ENCODE measurements around the gene TRMO.
A peak's percentile ranks its signal among the peaks of the same experiment; 100 is the strongest.

TRMO gene

GRCh38 chr9:97921959-97922724, at the start of gene TRMO:
TRMO (minus strand) TSS chr9:97922500; CDS start chr9:97922493, 7 bp downstream.
- peak within 1 kb of the TSS; percentile 66 for H3K4me3 ChIP-seq (ENCODE audit: control insufficient read depth, low read depth, low read length)
- peak; percentile 47 for TF ChIP-seq CTCF (conservative IDR thresholded peaks at IDR 0.05; ENCODE audit: control insufficient read depth, insufficient read depth, low read depth, low read length)
- peak; percentile 99 for DNase-seq (ENCODE audit: low read depth)

GRCh38 chr9:97970165-97970564, 47.9 kb upstream of the TRMO start:
- TF ChIP-seq CTCF (conservative IDR thresholded peaks at IDR 0.05; ENCODE audit: control insufficient read depth, insufficient read depth, low read depth, low read length) = no peak
- H3K4me3 ChIP-seq (ENCODE audit: control insufficient read depth, low read depth, low read length) = no peak overlapping the region
- DNase-seq (ENCODE audit: low read depth) = no peak

- no peak for TF ChIP-seq CTCF (conservative IDR thresholded peaks at IDR 0.05; ENCODE audit: control insufficient read depth, insufficient read depth, low read depth, low read length)
- no peak for DNase-seq (ENCODE audit: low read depth)
- H3K4me3 ChIP-seq (ENCODE audit: control insufficient read depth, low read depth, low read length) = no peak overlapping the region
These were observed 46.7 kb upstream of the TRMO start for GRCh38 chr9:97969014-97969413.

GRCh38 chr9:97966493-97966892, 44.2 kb upstream of the TRMO start:
- no peak for DNase-seq (ENCODE audit: low read depth)
- H3K4me3 ChIP-seq (ENCODE audit: control insufficient read depth, low read depth, low read length) = no peak overlapping the region
- no peak for TF ChIP-seq CTCF (conservative IDR thresholded peaks at IDR 0.05; ENCODE audit: control insufficient read depth, insufficient read depth, low read depth, low read length)

- no peak overlapping the region for H3K4me3 ChIP-seq (ENCODE audit: control insufficient read depth, low read depth, low read length)
- TF ChIP-seq CTCF (conservative IDR thresholded peaks at IDR 0.05; ENCODE audit: control insufficient read depth, insufficient read depth, low read depth, low read length) = no peak
- no peak for DNase-seq (ENCODE audit: low read depth)
These were observed 42.6 kb upstream of the TRMO start for GRCh38 chr9:97964901-97965300.

GRCh38 chr9:97963232-97963631, 40.9 kb upstream of the TRMO start:
- H3K4me3 ChIP-seq (ENCODE audit: control insufficient read depth, low read depth, low read length) = no peak overlapping the region
- TF ChIP-seq CTCF (conservative IDR thresholded peaks at IDR 0.05; ENCODE audit: control insufficient read depth, insufficient read depth, low read depth, low read length) = no peak
- no peak for DNase-seq (ENCODE audit: low read depth)
